Measurements from ENCODE around the gene KLK13.

Gene KLK13

DNA sequence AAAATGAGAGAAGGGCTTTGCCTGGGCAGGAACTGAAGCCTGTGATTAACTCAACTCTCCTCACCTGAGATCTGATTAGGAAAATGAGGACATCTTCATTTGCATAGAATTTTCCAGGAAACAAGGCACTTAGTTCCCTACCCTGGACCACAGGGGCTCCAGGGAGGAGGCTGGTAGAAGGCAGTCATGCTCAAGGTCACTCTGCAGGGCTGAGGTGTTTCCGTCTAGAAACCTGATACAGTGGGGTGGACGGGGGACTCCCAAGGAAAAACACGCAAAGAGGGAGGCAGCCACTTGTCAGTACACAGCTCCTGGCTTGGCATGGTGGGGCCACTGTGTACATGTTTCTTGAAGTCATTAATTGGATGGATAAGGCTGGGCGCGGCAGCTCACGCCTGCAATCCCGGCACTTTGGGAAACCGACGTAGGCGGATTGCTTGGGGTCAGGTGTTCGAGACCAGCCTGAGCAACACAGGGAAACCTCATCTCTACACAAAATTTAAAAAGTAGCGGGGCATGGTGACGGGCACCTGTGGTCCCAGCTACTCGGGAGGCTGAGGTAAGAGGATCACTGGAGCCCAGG is 11.8 kb upstream of the KLK13 start:
- no peak overlapping the region for H4K91ac ChIP-seq (ENCODE audit: low read depth, low read length)
- no peaks in the 10 kb centered on the region for H3K36me3 ChIP-seq (ENCODE audit: control insufficient read depth in 1 of 2, insufficient read depth in 2 of 2, low read length in 2 of 2)
- peaks cover 2% of the 10 kb centered on the region for H3K9me3 ChIP-seq (ENCODE audit: insufficient read depth, low read depth, low read length)
- no peak overlapping the region for H4K12ac ChIP-seq (ENCODE audit: low read depth, low read length)
- no peaks in the 10 kb centered on the region for H3K79me2 ChIP-seq (ENCODE audit: control insufficient read depth, insufficient read depth, low read length, poor library complexity)
- no peak overlapping the region for H2AK5ac ChIP-seq (ENCODE audit: low read length)
- no peaks in the 10 kb centered on the region for H3K79me1 ChIP-seq (ENCODE audit: low read length)
- no peak overlapping the region for H3K9ac ChIP-seq (ENCODE audit: low read length)
- WGBS (ENCODE audit: extremely low coverage, insufficient coverage, insufficient read length): no CpG with 5 or more reads among the region's 14 CpGs
- no peak overlapping the region for H2BK120ac ChIP-seq (ENCODE audit: insufficient read depth, low read length, poor library complexity)
- H2BK12ac ChIP-seq (ENCODE audit: low read length): no peak overlapping the region
- H3K23ac ChIP-seq (ENCODE audit: low read length): no peak overlapping the region
- H3K14ac ChIP-seq (ENCODE audit: low read length): no peak overlapping the region
- DNase-seq: no peak
- no peak overlapping the region for H3K18ac ChIP-seq (ENCODE audit: low read length)
- no peak overlapping the region for H3K4me3 ChIP-seq (ENCODE audit: low read depth, low read length)
- no peak overlapping the region for H3K27ac ChIP-seq (ENCODE audit: low read depth, low read length)
- H2BK5ac ChIP-seq (ENCODE audit: low read depth, low read length, poor library complexity): no peak overlapping the region
- no peaks in the 10 kb centered on the region for H3K4me1 ChIP-seq (ENCODE audit: control insufficient read depth in 1 of 2, insufficient read depth in 2 of 2, low read length in 2 of 2)
- no peaks in the 10 kb centered on the region for H3K27me3 ChIP-seq (ENCODE audit: insufficient read depth, low read length)
- H3K4ac ChIP-seq (ENCODE audit: low read depth, low read length): no peak overlapping the region
- H3K4me2 ChIP-seq (ENCODE audit: low read length): no peak overlapping the region
- no peak overlapping the region for H4K8ac ChIP-seq (ENCODE audit: low read depth, low read length)
- no peak overlapping the region for H2AFZ ChIP-seq (ENCODE audit: insufficient read depth, low read length, poor library complexity)

DNA sequence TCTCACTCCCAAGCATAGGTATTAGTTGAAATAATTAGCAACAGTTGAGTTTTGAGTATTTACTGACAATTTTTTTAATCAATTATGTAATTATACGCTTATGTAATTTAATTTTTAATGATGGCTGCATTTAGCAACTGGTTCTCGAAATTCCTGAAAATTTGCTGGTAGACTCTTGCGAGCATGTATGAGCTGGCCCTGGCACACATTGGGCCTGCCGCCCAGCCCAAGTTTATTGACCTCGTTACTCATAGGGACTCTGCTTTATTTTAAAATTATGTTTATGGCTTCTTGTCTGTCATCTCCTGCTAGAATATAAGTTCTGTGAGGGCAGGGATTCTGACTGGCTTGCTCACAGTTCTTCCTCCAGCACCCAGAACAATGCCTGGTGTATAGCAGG is 11.1 kb upstream of the KLK13 start:
- Histone ChIP-seq H3K4me2 (ENCODE audit: low read length) (no peak overlapping the region), H3K9ac (ENCODE audit: low read length) (no peak overlapping the region), H3K27me3 (ENCODE audit: insufficient read depth, low read length) (no peaks in the 10 kb centered on the region), H4K8ac (ENCODE audit: low read depth, low read length) (no peak overlapping the region), H3K4ac (ENCODE audit: low read depth, low read length) (no peak overlapping the region), H3K4me3 (ENCODE audit: low read depth, low read length) (no peak overlapping the region), H2AFZ (ENCODE audit: insufficient read depth, low read length, poor library complexity) (no peak overlapping the region), H3K4me1 (ENCODE audit: control insufficient read depth in 1 of 2, insufficient read depth in 2 of 2, low read length in 2 of 2) (no peaks in the 10 kb centered on the region), H3K27ac (ENCODE audit: low read depth, low read length) (no peak overlapping the region), H3K14ac (ENCODE audit: low read length) (no peak overlapping the region), H2AK5ac (ENCODE audit: low read length) (no peak overlapping the region), H4K12ac (ENCODE audit: low read depth, low read length) (no peak overlapping the region), H2BK12ac (ENCODE audit: low read length) (no peak overlapping the region), H2BK120ac (ENCODE audit: insufficient read depth, low read length, poor library complexity) (no peak overlapping the region), H3K9me3 (ENCODE audit: insufficient read depth, low read depth, low read length) (peaks cover 2% of the 10 kb centered on the region), H2BK5ac (ENCODE audit: low read depth, low read length, poor library complexity) (no peak overlapping the region), H3K23ac (ENCODE audit: low read length) (no peak overlapping the region), H3K18ac (ENCODE audit: low read length) (no peak overlapping the region), H3K79me1 (ENCODE audit: low read length) (no peaks in the 10 kb centered on the region), H4K91ac (ENCODE audit: low read depth, low read length) (no peak overlapping the region), H3K79me2 (ENCODE audit: control insufficient read depth, insufficient read depth, low read length, poor library complexity) (no peaks in the 10 kb centered on the region), H3K36me3 (ENCODE audit: control insufficient read depth in 1 of 2, insufficient read depth in 2 of 2, low read length in 2 of 2) (no peaks in the 10 kb centered on the region)
- no peak for DNase-seq
- WGBS (ENCODE audit: extremely low coverage, insufficient coverage, insufficient read length): no CpG with 5 or more reads among the region's 5 CpGs

GRCh38 chr19:51071095-51071405 is 6.2 kb upstream of the KLK13 start:
- DNase-seq: no peak
- no CpG with 5 or more reads among the region's 4 CpGs for WGBS (ENCODE audit: extremely low coverage, insufficient coverage, insufficient read length)
- H4K8ac ChIP-seq (ENCODE audit: low read depth, low read length): no peak overlapping the region

GRCh38 chr19:51070334-51071094 is 5.6 kb upstream of the KLK13 start:
- H3K23ac ChIP-seq (ENCODE audit: low read length): no peak overlapping the region
- H4K12ac ChIP-seq (ENCODE audit: low read depth, low read length): no peak overlapping the region
- no peaks in the 10 kb centered on the region for H3K36me3 ChIP-seq (ENCODE audit: control insufficient read depth in 1 of 2, insufficient read depth in 2 of 2, low read length in 2 of 2)
- H3K9me3 ChIP-seq (ENCODE audit: insufficient read depth, low read depth, low read length): no peaks in the 10 kb centered on the region
- no peak overlapping the region for H3K4me2 ChIP-seq (ENCODE audit: low read length)
- H3K4me1 ChIP-seq (ENCODE audit: control insufficient read depth in 1 of 2, insufficient read depth in 2 of 2, low read length in 2 of 2): peaks cover 0 to 2% of the 10 kb centered on the region in 2 experiments
- no peak overlapping the region for H2BK12ac ChIP-seq (ENCODE audit: low read length)
- H3K4me3 ChIP-seq (ENCODE audit: low read depth, low read length): no peak overlapping the region
- DNase-seq: no peak
- H3K9ac ChIP-seq (ENCODE audit: low read length): no peak overlapping the region
- no peaks in the 10 kb centered on the region for H3K79me2 ChIP-seq (ENCODE audit: control insufficient read depth, insufficient read depth, low read length, poor library complexity)
- H3K27me3 ChIP-seq (ENCODE audit: insufficient read depth, low read length): no peaks in the 10 kb centered on the region
- no peak overlapping the region for H2BK5ac ChIP-seq (ENCODE audit: low read depth, low read length, poor library complexity)
- no peak overlapping the region for H2BK120ac ChIP-seq (ENCODE audit: insufficient read depth, low read length, poor library complexity)
- no peak overlapping the region for H2AK5ac ChIP-seq (ENCODE audit: low read length)
- H2AFZ ChIP-seq (ENCODE audit: insufficient read depth, low read length, poor library complexity): no peak overlapping the region
- no peak overlapping the region for H4K8ac ChIP-seq (ENCODE audit: low read depth, low read length)
- H3K18ac ChIP-seq (ENCODE audit: low read length): no peak overlapping the region
- H4K91ac ChIP-seq (ENCODE audit: low read depth, low read length): no peak overlapping the region
- WGBS (ENCODE audit: extremely low coverage, insufficient coverage, insufficient read length): no CpG with 5 or more reads among the region's 5 CpGs
- H3K27ac ChIP-seq (ENCODE audit: low read depth, low read length): no peak overlapping the region
- H3K4ac ChIP-seq (ENCODE audit: low read depth, low read length): no peak overlapping the region
- H3K14ac ChIP-seq (ENCODE audit: low read length): no peak overlapping the region
- no peaks in the 10 kb centered on the region for H3K79me1 ChIP-seq (ENCODE audit: low read length)

More at GRCh38 chr19:51071095-51071405, 6.2 kb upstream of the KLK13 start:
- H3K27ac ChIP-seq (ENCODE audit: low read depth, low read length): no peak overlapping the region
- no peaks in the 10 kb centered on the region for H3K79me1 ChIP-seq (ENCODE audit: low read length)
- no peak overlapping the region for H4K12ac ChIP-seq (ENCODE audit: low read depth, low read length)
- no peak overlapping the region for H3K18ac ChIP-seq (ENCODE audit: low read length)
- H3K9ac ChIP-seq (ENCODE audit: low read length): no peak overlapping the region
- H3K23ac ChIP-seq (ENCODE audit: low read length): no peak overlapping the region
- no peaks in the 10 kb centered on the region for H3K36me3 ChIP-seq (ENCODE audit: control insufficient read depth in 1 of 2, insufficient read depth in 2 of 2, low read length in 2 of 2)
- H3K9me3 ChIP-seq (ENCODE audit: insufficient read depth, low read depth, low read length): no peaks in the 10 kb centered on the region
- no peak overlapping the region for H2BK120ac ChIP-seq (ENCODE audit: insufficient read depth, low read length, poor library complexity)
- no peak overlapping the region for H3K4me3 ChIP-seq (ENCODE audit: low read depth, low read length)
- no peaks in the 10 kb centered on the region for H3K4me1 ChIP-seq (ENCODE audit: control insufficient read depth in 1 of 2, insufficient read depth in 2 of 2, low read length in 2 of 2)
- no peak overlapping the region for H3K14ac ChIP-seq (ENCODE audit: low read length)
- no peaks in the 10 kb centered on the region for H3K27me3 ChIP-seq (ENCODE audit: insufficient read depth, low read length)
- H2BK5ac ChIP-seq (ENCODE audit: low read depth, low read length, poor library complexity): no peak overlapping the region
- no peak overlapping the region for H2AK5ac ChIP-seq (ENCODE audit: low read length)
- no peak overlapping the region for H3K4ac ChIP-seq (ENCODE audit: low read depth, low read length)
- no peak overlapping the region for H2BK12ac ChIP-seq (ENCODE audit: low read length)
- H3K4me2 ChIP-seq (ENCODE audit: low read length): no peak overlapping the region
- no peak overlapping the region for H2AFZ ChIP-seq (ENCODE audit: insufficient read depth, low read length, poor library complexity)
- H4K91ac ChIP-seq (ENCODE audit: low read depth, low read length): no peak overlapping the region
- no peaks in the 10 kb centered on the region for H3K79me2 ChIP-seq (ENCODE audit: control insufficient read depth, insufficient read depth, low read length, poor library complexity)

Data from trophoblast cell (in vitro differentiated cells and primary cell).